Pulmonary artery endothelial cell (primary cell): ENCODE data around the gene L3MBTL4. TPM values are rescaled to one million over a fixed set of nuclear protein-coding genes. Genes with fewer than 3 reads are reported as not detected.

Source experiments
- DNase-seq: peaks from one replicate; pipeline ENCODE4 v3.0.0-alpha.2; 2011; ENCODE audit warnings: low read depth, low spot score
- total RNA-seq: library from RNA; depleted of rRNA; stranded (reverse); fragments of >200 nt; gene quantifications from 2 replicates; pipeline ENCODE4 v1.2.3, GENCODE V29; 2014

L3MBTL4 gene
- total RNA-seq, 1 donor from 2014 or later: under 0.01 TPM

DNA sequence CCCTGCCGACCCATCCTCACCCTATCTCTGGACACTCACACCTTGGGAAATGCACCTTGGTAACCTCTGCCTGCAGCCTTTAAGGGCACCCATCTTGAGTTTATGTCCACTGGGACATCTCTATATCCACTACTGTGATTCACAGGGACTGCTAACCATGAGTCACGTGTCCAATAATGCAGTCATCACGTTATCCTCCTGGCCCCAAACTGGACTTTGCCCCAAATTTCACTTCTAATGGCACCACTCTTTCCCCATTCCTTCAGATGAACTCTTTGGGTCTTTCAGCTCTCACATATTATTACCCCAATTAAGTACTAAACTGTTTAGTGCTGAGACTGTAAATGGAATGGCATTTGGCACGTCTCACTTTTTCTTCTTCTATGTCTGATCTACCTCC lies 448.2 kb downstream of the L3MBTL4 start:
- no peak for DNase-seq

DNA sequence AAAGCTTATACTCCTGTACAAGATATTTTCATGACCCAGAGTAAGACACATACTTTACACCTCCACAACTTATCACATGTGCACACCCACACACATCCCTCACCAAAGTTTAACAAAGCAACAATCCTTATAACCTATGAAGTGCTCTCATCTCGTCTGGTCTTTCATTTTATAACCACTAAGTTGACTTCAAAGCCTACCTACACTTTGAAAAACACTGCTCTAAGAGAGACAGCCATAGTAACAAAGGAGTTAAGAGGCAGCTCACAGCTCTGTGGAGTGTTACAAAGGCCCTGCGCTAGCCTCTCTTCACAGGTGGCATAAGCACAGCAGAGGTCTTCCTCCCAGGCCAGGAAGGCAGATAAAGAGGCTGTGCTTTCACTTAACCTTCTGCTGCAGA lies 449.7 kb downstream of the L3MBTL4 start:
- no peak for DNase-seq

DNA sequence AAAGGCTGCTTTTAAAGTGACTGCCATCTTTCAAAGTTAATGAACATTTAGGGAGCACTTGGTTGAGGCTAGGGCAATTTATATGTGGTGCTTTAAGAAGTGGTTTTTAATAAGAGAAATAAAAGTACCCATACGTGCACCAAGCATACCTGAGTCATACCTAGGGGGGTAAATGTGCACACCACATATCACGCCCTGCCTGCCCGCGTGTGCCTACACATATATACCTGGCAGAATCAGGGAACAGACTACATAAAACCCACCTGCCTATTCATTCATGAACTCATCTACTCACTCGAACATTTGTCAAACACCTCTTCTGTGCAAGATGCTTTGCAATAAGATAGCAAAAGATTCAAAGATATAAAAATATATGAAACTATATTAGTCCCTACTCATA lies 450.1 kb downstream of the L3MBTL4 start:
- DNase-seq: no peak

DNA sequence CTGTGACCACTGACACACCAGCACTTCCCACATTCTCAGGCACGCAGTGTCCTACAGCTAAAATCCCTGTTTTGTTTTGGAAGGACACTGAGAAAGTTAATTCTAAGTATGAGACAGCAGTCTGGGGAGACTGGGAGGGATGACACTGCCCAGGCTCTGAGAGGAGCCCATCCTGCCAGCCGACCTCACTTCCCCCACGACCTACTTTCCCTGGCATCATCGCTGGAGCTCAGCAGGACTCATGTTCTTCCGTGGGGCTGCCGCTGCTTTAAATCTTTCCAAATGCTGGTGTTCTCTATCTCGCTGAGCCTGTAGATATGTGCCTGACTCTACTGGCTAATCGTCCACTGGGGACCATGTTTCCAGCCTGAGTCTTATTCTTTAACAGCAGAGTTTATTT lies 450.6 kb downstream of the L3MBTL4 start:
- DNase-seq: no peak

DNA sequence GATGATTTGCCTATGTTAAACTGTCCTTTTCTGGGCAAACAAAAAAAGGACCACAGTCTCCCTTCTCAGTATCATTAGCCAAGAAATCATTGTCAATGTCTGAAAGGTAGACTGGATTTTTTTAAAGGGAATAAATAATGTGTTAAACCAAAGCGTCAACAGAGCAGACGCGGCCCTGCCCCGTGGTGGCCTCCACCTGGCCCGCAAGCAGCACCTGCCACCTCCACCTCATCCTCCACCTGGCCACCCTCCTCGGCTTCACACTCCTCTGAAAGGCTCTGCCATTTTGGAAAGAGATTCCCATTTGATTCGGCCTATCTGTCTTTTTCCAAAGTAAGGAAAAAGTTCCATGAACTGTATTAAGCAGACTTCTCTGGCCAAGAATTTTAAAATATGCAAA lies 451.4 kb downstream of the L3MBTL4 start:
- no peak for DNase-seq

DNA sequence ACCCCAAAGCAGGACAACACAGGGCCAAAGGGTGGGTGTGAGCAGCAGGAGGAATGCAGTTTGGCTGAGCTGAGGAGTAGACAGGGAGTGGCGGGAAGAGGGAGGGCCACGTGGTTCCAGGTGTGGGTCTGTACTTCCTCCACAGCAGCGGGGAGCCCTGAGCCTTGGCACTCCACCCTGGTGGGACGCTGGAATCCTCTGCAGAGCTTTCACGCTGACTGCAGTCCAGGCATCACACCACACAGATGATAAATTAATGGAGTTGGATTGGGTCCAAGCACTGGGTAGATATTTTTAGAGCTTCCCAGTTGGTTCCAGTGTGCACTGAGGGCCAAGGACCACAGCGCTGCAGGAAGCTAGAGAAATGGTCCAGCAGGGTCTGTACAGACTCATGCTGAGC lies 452.3 kb downstream of the L3MBTL4 start:
- no peak for DNase-seq

DNA sequence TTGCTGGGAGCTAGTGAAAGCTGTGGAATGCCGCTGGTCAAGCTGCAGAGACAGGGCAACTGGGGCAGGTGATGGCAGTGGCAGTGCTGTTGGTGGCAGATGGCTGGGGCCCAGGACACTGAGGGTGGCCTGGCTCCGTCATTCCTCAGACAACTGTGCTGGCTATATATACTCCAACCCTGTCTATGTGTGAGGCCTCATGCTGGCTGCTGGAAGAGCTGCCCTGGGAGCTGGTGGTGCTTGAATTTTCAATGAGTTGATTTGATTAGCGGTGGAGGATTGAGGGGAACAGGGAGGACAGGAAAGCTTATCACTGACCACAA lies 452.9 kb downstream of the L3MBTL4 start:
- no peak for DNase-seq

DNA sequence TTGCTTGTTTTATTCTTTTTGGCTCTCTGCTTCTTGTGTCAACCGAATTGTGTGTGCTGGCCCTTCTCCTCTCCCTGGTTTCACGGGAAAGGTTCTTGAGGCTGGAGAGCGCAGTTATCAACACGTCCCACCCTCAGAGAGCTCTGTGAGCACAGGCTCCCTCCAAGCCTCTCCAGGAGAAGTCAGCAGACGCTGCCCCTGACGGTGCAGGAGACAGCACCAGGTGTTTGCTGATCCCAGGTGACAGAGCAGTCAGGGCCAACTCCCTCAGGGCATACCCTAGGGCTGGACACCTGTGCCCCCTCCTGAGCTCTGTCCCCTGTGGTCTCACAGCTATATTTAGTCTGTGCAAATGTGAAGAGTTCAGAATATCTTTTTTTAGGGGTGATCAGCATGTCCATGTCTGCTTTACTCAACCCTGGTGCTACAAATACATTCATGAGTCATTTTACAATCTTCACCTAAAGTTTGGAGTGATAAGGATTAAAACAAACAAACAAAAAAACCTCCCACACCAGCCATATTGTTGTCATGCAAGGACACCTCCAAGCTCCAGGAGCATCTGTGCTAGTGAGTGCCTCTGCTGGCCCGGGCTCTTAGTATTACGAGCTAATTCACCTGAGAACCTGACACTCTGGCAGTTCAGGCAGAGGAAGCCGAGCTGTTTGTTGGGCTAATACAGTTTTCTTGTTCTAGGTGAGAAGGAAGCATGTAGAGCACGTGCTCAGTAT lies 453.4 kb downstream of the L3MBTL4 start:
- no peak for DNase-seq

DNA sequence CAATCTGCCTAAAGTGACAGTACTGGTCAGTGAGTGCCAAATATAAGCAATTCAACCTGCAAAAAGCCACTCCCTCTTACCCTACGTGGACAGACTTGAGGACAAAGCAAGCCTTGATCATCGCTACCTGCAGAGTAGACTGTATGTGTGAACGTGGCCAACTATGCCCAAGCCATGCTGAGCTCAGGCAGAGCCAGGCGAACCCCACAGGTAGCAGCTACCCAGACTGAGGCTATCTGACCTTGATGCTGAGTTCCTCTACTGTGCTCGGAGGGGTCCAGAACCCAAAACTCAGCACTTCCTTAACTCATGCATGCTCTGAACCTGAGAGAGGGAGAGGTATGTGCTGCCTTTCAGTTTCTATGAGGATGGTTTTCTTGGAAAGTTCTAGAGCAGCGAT lies 455.9 kb downstream of the L3MBTL4 start:
- DNase-seq: no peak

DNA sequence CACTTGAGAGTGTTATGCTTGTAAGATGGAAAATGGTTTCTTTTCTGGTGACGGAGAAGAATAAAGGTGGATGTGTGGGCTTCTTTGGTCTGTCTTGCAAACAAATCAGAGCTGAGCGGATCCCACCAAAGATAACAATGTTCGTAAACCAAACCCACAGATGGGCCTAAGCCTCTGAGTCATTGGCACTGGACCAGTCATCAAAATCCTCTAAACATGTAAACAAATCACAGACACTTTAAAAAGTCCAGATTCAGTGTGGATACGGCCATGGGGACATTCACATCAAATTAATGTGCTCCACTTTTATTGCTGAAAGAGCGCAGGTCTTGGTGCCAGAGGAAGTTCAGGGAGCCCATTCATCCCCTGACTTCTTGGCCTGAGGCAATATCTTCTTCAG lies 458.9 kb downstream of the L3MBTL4 start:
- no peak for DNase-seq

DNA sequence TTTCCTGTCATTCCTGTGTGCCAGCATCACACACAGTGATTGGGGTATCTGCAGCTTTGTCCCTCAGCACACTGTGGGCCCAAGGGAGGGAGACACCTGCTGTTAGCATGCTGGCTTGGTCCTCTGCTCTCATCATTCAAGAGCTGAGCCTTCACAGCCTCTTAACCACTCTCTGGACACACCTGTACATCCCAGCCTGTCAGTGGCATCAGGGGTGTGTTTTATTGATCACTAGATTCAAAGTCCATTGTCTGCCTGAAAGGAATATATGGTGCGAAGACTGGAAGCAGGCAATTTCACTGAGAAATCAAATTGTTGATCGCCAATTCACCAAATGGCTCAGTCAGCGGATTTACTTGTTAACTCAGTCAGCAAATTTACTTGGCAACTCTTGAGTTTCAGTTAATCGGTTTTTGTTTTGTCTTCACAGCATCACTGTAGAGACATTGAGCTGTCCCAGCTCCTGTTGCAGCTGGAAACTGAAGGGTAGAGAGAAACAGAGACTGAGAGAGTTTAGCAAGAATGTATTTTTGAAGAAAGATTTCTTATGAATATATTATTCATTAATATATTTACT lies 463.1 kb downstream of the L3MBTL4 start:
- no peak for DNase-seq

DNA sequence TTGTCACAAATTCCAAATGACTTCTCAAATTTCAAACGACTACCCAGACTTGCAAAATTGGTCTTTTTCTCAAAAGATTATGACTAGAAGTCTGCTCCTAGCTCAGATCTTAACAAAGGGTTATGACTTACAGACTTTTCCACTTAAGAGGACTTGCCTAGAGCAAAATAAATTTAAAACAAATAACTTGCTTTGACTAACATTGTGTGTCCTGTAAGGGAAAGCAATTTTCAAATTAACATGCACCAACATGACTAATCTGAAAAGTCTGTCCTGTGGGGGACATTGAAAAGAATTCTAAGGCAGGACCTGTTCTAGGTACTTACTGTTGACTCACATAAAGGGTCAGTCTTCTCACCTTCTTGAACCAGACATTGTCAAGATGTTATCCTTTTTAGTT lies 465.9 kb downstream of the L3MBTL4 start:
- DNase-seq: no peak

DNA sequence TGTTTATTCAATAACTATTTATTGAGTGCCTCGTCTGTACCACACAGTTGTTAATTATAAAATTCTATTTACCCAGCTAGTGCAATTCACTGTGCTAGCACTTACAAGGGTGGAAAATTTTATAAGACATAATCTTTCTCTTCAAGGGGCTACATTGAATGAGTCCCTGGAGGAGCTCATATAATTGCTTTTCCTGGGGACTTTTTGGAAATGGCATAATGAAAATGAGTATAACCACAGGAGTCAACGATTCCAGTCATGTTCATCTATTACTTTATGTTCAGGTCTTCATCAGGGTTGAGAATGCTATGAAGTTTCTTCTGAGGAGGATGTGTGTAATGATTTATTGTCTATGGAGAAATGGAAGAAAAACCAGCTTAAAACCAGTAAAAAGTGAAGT lies 466.5 kb downstream of the L3MBTL4 start:
- DNase-seq: no peak

DNA sequence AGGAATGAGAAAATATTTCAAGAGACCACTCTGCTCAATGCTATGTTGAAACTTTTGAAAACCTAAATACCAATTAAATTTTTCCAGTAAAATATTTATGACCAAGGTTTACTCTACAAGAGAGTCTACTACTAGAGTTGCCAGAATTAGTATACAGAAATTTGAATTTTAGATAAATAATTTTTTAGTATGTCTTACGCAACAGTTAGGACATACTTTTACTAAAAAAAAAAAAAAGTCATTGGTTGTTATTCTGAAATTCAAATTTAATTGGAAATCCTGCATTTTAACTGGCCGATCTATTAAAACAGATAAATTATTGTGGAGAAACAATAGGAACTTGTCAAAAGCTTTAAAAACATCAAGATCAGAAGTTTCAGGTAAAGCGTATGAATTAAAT lies 470.3 kb downstream of the L3MBTL4 start:
- no peak for DNase-seq

DNA sequence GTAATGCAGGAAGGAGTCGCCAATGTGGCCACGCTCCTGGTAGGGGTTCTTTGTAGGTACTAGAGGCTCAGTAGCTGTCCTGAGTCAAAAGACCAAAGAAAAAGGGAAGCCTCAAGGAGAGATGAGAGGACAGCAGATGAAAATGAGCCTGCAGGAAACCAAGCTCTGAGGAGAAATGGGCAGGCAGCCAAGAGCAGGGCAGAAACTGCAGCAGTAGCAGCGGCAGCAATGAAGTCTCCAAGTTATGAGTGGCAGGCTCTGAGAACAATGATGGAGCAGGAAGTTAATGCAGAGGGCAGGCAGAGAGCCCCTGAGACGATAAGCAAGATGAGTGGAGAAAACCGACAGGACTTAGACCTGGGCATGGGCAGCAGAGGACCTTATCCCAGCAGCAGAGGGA lies 471.2 kb downstream of the L3MBTL4 start:
- DNase-seq: no peak

DNA sequence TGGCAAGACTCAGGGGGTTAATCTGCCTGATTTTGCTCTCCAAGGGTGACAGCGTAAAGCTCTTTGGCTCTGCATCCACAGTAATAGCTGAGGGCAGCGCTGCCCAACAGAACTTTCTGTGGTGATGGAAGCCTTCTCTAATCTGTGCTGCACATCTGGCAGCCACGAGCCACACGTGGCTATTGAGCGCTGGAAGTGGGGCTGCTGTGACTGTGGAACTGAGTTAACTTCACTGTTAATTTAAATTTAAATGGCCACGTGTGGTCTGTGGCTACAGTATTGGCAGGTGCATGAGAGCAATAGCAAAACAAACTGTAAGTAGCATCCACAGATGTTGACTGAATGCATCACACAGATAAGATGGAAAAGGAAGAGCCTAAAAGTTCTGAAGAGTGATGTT lies 472.1 kb downstream of the L3MBTL4 start:
- DNase-seq: no peak

DNA sequence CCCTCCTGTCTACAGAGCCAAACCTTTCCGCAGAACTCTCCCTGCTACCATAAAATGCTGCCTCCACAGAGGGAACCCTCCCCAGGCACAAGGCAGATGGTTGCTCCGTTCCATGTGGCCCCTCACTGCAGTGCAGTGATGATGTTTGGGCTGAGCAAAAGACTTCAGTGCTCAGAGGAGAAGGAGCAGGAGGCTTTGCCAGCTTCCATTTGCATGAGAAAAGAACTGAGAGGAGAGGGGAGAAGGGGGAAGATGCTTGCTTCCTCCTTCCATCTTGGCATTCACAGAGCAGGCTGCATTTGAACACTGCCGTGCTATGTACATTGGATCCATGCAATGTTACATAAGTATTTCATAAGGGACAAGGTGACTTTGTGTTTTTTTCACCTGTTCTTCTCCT lies 472.8 kb downstream of the L3MBTL4 start:
- DNase-seq: no peak

DNA sequence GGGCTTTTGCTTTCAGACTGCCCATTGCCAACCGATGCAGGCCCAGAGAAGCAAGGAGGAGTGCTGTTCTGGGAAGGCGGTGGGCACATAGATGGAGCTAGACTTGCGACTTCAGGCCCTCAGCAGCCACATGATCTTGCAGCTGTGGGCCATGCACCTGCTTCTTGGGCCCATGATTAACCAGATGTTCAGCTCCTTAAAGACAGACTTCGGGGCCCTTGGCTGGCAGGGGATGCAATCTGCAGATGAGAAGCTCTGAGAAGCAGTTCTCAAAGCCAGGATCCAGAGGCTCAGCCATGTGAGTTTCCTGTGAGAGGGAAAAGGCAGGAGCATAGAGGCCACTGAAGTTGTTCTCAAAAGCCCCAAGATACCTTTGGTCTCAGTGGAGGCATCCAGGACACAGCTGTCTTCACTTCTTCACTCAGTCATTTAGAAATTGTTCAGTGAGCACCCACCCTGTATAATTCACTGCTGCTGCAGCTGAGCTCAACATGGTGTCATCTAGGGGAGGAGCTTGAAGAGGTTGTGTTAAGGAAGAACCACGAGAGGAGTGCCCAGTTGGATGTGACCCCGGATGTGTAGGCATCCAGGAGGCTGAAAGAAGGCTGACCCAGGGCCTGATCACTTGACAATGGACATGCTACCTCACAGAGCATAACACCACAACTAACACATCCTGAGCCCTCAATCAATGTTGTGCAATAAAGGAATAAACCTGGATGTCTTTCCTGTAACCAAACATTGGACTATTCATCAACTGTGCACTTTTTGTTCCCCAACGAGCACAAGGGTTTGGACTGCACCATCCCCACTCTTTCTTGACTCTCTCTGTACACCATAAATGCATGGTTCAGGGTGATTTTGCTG lies 474.7 kb downstream of the L3MBTL4 start:
- no peak for DNase-seq

DNA sequence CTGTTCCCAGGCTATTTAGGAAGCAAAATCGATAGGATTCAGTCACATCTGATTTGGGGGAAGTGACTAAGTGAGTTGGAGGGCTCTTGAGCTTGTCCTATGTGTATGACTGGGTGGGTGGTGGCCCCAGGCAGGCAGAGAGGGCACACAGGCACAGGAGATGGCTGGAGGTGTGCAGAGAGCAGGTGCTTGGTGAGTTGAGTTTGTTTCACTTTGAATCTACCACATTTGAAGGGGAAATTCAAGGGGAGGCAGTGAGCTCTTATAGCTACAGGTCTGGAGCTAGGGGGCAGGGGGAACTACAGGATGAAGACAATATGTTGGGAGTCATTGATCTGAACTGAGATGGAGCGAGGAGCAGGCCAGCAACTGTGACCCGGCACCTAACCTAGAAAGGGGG lies 476.9 kb downstream of the L3MBTL4 start:
- no peak for DNase-seq

DNA sequence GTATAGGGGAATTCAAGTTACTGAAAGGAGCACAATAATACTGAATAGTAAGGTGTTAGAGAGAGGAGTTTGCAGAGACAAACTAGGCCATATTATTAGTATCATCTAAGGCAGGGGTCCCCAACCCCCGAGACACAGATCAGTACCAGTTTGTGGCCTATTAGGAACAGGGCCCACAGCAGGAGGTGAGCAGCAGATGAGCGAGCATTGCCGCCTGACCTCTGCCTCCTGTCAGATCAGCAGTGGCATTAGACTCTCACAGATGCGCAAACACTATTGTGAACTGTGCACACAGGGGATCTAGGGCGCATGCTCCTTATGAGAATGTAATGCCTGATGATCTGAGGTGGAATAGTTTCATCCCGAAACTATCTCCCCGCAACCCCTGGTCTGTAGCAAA lies 477.6 kb downstream of the L3MBTL4 start:
- DNase-seq: no peak

DNA sequence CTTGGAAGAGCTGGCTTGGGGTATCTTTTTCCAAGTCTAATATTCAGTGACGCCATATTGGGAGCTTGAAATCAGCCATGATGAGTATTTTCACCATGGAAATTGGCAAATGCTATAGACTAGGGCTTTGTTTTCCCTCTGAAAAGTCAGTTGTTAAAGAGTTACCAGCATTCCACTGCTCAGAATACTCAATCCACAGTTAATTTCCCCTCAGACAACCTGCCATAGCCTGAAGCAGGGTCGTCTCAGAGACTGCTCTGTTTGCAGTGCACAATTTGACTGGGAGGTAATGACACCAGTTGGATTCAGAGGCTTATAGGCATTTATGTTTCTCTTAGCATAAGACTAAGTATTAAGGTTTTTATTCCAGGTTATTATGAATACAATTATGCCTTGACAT lies 483.9 kb downstream of the L3MBTL4 start:
- no peak for DNase-seq

DNA sequence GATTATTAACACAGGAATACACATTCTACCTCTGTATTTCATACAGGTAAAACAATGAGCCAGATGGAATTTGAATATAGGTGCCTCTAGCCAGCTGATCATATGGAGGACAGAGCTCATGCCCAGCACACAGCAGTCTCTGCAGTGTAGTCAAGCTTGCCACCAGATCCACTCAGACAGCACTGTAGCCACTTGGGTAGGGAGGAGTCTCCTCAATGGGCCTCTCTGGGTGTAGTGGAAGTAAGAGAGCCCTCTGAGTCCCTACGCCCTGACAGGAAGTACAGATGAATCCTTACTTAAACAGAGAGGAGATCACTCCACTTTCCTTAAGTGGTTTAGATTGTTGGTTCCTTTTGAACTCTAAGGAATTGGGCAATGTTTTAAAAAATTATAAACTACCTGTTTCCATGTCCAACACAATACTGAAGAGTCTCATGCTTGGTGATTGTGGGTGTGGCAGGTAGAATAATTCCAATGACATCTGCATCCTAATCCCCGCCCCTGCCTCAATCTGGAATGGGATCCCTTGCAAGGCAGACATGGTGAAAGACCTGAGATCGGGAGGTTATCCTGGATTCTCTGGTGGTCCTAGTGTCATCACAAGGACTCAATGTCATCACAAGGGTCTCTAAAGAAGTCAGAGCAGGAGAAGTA lies 496.4 kb downstream of the L3MBTL4 start:
- DNase-seq: no peak
